Hepatocyte (in vitro differentiated cells): ENCODE measurements around the gene INTS13.

Experiments
- CTCF ChIP-seq: fragments of 200-600 bp; sonication (generic); IDR thresholded peaks from 2 replicates; pipeline ENCODE4 v1.5.1; 2016; ENCODE audit warnings: antibody characterized with exemption, mild to moderate bottlenecking; ENCODE audit not compliant: poor library complexity
- EZH2phosphoT487 ChIP-seq: fragments of 200-600 bp; sonication (generic); IDR thresholded peaks from one replicate; pipeline ENCODE4 v1.6.1; 2018; ENCODE audit warnings: antibody characterized with exemption, mild to moderate bottlenecking, low read depth, moderate library complexity; ENCODE audit not compliant: unreplicated experiment, severe bottlenecking

GRCh38 chr12:26871985-26872384 is 65.8 kb downstream of the INTS13 start:
- TF ChIP-seq CTCF (no peak), EZH2phosphoT487 (no peak)
